ENCODE data around the gene TOMM20. TPM values are rescaled to one million over a fixed set of nuclear protein-coding genes. Genes with fewer than 3 reads are reported as not detected.
A peak's percentile ranks its signal among the peaks of the same experiment; 100 is the strongest.
"Not testable (repeated sequence)": the region's sequence is repeated elsewhere in the genome, so short reads cannot be mapped to it uniquely, and the experiment has no call there.

The TOMM20 gene
- total RNA-seq, 3 donors from 2014 or later, result 112 to 153 (median 112) TPM

DNA sequence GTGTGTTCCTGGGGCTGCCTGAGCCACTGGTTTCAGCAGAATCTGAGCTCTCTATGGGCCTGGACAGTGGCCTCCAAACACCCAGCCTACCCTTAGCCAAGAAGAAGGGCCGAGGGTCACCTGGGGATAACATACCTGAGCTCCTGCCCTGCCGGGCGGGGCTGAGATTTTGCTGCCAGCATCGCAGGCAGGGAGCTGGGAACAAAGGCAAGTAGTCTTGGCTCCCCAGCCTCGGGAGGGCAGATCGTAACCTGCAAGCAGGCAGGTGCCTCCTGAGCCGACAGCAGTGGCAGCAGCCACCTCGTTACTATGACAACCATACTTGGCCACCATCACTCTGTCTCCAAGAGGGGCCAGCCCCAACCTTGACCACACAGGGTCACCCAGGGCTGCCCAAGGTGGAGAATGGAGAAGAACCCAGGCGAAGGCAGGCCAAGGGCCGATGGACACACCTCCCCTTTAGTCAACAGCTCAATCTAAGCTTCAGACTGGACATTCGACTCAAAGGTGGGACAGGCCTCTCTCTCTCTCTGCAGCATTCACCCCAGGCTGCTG is 54.6 kb downstream of the TOMM20 start:
- peaks cover 19 to 36% of the 10 kb centered on the region in 2 donors for H3K4me1 ChIP-seq
- peak overlapping the region in 1 of 3 donors; percentile 51 for H3K4me3 ChIP-seq
- no peaks in the 10 kb centered on the region for H3K36me3 ChIP-seq
- H3K9me3 ChIP-seq, result no peaks in the 10 kb centered on the region
- no peaks in the 10 kb centered on the region for H3K27me3 ChIP-seq
- DNase-seq (ENCODE audit: low spot score in 2 of 2), result peak; percentile 74 to 91
- intact Hi-C loops (cut with DNase I; ENCODE audit: low total_unique reads), result loop anchor here (5.0 kb wide), 1 partner anchor 97 kb away; no protein-coding TSS in a partner anchor
- no peak for TF ChIP-seq POLR2A (IDR thresholded peaks at IDR 0.05)
- TF ChIP-seq POLR2AphosphoS5 (IDR thresholded peaks at IDR 0.05), result peak in 1 of 3 donors; percentile 2
- peak overlapping the region; percentile 98 to 99 for H3K27ac ChIP-seq

DNA sequence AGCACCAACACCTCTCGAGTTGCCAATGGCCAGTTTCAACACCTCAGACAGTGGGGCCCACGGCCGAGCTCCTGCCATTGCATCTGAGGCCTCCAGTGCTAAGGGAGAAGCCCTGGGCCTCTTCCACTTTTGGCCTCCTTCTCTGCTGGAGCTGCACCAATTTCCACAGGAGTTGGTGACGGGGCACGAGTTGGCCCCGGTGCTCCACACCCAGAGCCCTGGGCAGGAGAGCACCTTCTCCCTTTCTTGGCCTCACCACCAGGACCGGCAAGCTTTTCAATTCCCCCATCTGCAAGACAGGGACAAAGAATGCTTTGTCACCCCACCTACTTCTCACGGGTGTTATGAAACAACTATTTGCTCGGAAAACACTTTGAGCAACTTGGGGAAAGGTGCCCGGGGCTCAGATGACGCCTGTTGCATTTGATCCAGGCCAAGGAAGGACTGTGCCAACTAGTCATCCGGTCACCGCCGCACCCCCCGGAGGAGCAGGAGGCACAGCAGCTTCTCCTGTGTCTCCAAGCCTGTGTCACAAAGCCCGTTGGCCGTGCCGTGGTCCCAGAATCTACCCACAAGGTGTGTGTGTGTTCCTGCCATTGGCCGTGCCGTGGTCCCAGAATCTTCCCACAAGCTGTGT is 55.2 kb downstream of the TOMM20 start:
- peak overlapping the region in 1 of 3 donors; percentile 51 for H3K4me3 ChIP-seq
- DNase-seq (ENCODE audit: low spot score in 2 of 2), result peak; percentile 96 to 98
- TF ChIP-seq POLR2AphosphoS5 (IDR thresholded peaks at IDR 0.05) (peak; percentile 65 to 94 (median 73)), POLR2A (IDR thresholded peaks at IDR 0.05) (no peak)
- TF ChIP-seq, protein P1, sequence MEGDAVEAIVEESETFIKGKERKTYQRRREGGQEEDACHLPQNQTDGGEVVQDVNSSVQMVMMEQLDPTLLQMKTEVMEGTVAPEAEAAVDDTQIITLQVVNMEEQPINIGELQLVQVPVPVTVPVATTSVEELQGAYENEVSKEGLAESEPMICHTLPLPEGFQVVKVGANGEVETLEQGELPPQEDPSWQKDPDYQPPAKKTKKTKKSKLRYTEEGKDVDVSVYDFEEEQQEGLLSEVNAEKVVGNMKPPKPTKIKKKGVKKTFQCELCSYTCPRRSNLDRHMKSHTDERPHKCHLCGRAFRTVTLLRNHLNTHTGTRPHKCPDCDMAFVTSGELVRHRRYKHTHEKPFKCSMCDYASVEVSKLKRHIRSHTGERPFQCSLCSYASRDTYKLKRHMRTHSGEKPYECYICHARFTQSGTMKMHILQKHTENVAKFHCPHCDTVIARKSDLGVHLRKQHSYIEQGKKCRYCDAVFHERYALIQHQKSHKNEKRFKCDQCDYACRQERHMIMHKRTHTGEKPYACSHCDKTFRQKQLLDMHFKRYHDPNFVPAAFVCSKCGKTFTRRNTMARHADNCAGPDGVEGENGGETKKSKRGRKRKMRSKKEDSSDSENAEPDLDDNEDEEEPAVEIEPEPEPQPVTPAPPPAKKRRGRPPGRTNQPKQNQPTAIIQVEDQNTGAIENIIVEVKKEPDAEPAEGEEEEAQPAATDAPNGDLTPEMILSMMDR (IDR thresholded peaks at IDR 0.05), result peak; percentile 30 to 69 (median 65)
- no peaks in the 10 kb centered on the region for H3K9me3 ChIP-seq
- H3K27ac ChIP-seq, result peak overlapping the region; percentile 98 to 99
- no peaks in the 10 kb centered on the region for H3K27me3 ChIP-seq
- intact Hi-C loops (cut with DNase I; ENCODE audit: low total_unique reads), result loop anchor here (5.0 kb wide), 1 partner anchor 96 kb away; no protein-coding TSS in a partner anchor
- H3K36me3 ChIP-seq, result no peaks in the 10 kb centered on the region
- H3K4me1 ChIP-seq, result peaks cover 19 to 36% of the 10 kb centered on the region in 2 donors

DNA sequence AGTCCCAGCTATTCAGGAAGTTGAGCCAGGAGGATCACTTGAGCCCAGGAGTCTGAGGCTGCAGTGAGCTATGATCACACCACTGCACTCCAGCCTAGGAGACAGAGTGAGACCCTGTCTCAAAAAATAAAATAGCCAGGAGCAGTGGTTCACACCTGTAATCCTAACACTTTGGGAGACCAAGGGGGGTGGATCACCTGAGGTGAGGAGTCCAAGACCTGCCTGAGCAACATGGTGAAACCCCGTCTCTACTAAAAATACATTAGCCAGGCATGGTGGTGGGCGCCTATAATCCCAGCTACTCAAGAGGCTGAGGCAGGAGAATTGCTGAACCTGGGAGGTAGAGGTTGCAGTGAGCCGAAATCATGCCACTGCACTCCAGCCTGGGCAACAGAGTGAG is 56.1 kb downstream of the TOMM20 start:
- intact Hi-C loops (cut with DNase I; ENCODE audit: low total_unique reads), result loop anchor here (5.0 kb wide), 1 partner anchor 95 kb away; no protein-coding TSS in a partner anchor
- peaks cover 25 to 42% of the 10 kb centered on the region in 2 donors for H3K4me1 ChIP-seq
- peak overlapping the region; percentile 98 to 99 for H3K27ac ChIP-seq
- not testable (repeated sequence) for H3K9me3 ChIP-seq; H3K27me3 ChIP-seq; H3K4me3 ChIP-seq; DNase-seq (ENCODE audit: low spot score in 2 of 2); H3K36me3 ChIP-seq

DNA sequence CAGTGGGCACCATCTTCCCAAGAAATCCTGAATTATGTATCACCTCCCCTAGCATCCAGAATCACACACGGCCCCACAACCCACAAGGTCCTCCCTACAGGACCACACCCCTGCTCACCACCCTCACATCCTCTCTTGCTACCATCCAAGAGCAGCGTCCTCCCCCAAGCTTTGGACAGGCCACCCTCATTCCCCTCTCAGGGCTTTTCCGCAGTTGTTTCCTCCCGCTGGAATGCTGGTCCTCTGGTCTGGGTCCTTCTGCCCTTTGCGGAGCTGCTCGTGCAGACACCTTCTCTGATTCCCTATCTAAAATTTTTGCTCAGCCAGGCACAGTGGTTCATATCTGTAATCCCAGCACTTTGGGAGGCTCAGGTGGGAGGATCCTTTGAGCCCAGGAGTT is 56.5 kb downstream of the TOMM20 start:
- Histone ChIP-seq H3K4me1 (peaks cover 25 to 42% of the 10 kb centered on the region in 2 donors), H3K27me3 (no peaks in the 10 kb centered on the region), H3K36me3 (no peaks in the 10 kb centered on the region), H3K27ac (peak overlapping the region; percentile 98 to 99), H3K9me3 (no peaks in the 10 kb centered on the region), H3K4me3 (no peak overlapping the region)
- TF ChIP-seq POLR2A (IDR thresholded peaks at IDR 0.05) (no peak), POLR2AphosphoS5 (IDR thresholded peaks at IDR 0.05) (no peak)
- TF ChIP-seq, protein P1 (IDR thresholded peaks at IDR 0.05), result no peak
- no peak for DNase-seq (ENCODE audit: low spot score in 2 of 2)
- intact Hi-C loops (cut with DNase I; ENCODE audit: low total_unique reads), result loop anchor here (5.0 kb wide), 1 partner anchor 95 kb away; no protein-coding TSS in a partner anchor

DNA sequence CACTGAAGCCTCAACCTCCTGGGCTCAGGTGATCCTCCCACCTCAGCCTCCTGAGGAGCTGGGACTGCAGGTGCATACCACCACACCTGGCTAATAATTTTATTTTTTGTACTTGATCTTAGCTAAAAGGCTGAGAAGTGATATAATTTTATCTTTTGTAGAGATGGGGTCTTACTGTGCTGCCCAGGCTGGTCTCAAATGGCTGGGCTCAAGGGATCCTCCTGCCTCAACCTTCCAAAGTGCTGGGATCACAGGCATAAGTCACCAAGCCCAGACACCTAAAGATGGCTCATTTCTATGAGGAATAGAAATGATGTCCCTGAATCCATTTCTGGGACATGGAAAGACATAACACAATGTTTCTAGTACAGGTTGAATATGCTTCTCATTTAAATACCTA is 57.8 kb downstream of the TOMM20 start:
- Histone ChIP-seq H3K36me3 (no peaks in the 10 kb centered on the region), H3K27ac (peak overlapping the region; percentile 96 to 98), H3K27me3 (no peaks in the 10 kb centered on the region), H3K4me3 (no peak overlapping the region), H3K4me1 (peaks cover 25 to 39% of the 10 kb centered on the region in 2 donors), H3K9me3 (no peaks in the 10 kb centered on the region)
- intact Hi-C loops (cut with DNase I; ENCODE audit: low total_unique reads), result loop anchor here (5.0 kb wide), 1 partner anchor 94 kb away; no protein-coding TSS in a partner anchor
- no peak for DNase-seq (ENCODE audit: low spot score in 2 of 2)
- TF ChIP-seq, protein P1 (IDR thresholded peaks at IDR 0.05), result no peak
- TF ChIP-seq POLR2AphosphoS5 (IDR thresholded peaks at IDR 0.05), result no peak
- no peak for TF ChIP-seq POLR2A (IDR thresholded peaks at IDR 0.05)

All from breast epithelium (tissue), 4 donors.